ENCODE data around the gene ZFYVE1. TPM values are rescaled to one million over a fixed set of nuclear protein-coding genes. Genes with fewer than 3 reads are reported as not detected.

ZFYVE1 gene
- total and polyA plus RNA-seq, 2 of the 13 experiments (the other 11 are each of a cell fraction or from before 2014, with no cell fraction given), result 2.6 to 5.3 TPM

DNA sequence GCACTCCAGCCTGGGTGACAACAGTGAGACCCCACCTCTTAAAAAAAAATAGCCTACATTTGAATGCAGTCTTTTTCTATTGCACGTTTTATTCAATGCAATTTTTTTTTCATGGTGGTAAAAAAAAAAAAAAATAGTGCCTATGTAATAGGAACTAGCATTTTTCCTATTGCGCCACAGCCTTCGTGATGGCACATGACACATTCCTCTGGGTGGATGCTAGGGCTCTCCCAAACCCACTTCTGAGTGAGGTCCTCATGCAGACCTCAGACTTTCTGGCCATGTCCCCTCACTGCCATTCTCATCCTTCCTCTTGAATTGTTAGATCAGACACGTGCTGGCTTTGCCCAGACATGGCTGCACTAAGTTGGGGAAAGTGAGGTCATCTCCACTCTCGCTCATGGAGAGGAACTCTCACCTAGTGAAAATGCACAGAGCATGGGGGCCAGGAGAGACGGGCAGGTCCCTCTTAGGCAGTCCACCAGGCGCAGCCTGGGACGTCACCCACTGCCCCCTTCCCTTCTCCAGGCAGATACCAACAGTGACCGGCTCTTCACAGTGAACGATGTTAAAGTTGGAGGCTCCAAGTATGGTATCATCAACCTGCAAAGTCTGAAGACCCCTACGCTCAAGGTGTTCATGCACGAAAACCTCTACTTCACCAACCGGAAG, 81.4 kb downstream of the ZFYVE1 start:
- TF ChIP-seq ZNF589 (CRISPR knock-in tag; conservative IDR thresholded peaks at IDR 0.05) (no peak), ZNF547 (CRISPR knock-in tag; IDR thresholded peaks at IDR 0.05) (no peak), NFKB2 (CRISPR knock-in tag; IDR thresholded peaks at IDR 0.05; ENCODE audit: borderline replicate concordance) (no peak), NFATC3 (CRISPR knock-in tag; IDR thresholded peaks at IDR 0.05) (no peak), ZBTB1 (CRISPR knock-in tag; IDR thresholded peaks at IDR 0.05; ENCODE audit: borderline replicate concordance) (no peak), ZNF616 (CRISPR knock-in tag; IDR thresholded peaks at IDR 0.05; ENCODE audit: low read depth) (no peak)
- TF ChIP-seq, protein P1, sequence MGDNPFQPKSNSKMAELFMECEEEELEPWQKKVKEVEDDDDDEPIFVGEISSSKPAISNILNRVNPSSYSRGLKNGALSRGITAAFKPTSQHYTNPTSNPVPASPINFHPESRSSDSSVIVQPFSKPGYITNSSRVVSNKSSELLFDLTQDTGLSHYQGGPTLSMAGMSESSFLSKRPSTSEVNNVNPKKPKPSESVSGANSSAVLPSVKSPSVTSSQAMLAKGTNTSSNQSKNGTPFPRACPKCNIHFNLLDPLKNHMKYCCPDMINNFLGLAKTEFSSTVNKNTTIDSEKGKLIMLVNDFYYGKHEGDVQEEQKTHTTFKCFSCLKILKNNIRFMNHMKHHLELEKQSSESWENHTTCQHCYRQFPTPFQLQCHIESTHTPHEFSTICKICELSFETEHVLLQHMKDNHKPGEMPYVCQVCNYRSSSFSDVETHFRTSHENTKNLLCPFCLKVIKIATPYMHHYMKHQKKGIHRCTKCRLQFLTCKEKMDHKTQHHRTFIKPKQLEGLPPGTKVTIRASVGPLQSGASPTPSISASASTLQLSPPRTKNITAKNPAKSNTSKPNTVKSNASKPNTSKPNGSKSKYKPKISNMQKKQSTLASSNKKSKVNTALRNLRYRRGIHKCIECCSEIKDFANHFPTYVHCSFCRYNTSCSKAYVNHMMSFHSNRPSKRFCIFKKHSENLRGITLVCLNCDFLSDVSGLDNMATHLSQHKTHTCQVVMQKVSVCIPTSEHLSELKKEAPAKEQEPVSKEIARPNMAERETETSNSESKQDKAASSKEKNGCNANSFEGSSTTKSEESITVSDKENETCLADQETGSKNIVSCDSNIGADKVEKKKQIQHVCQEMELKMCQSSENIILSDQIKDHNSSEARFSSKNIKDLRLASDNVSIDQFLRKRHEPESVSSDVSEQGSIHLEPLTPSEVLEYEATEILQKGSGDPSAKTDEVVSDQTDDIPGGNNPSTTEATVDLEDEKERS (CRISPR knock-in tag; IDR thresholded peaks at IDR 0.05), result no peak
- Histone ChIP-seq H3K36me3 (replicated peaks in 1 of 2; ENCODE audit: control insufficient read depth in 1 of 2, insufficient read depth in 2 of 2, low read length in 2 of 2) (peaks cover 21 to 62% of the 10 kb centered on the region in 2 experiments; a peak in 4 of 5 replicates), H3K9me3 (ENCODE audit: low read length) (no peaks in the 10 kb centered on the region), H3K9ac (ENCODE audit: insufficient read depth, low read depth, low read length) (no peak overlapping the region), H3K4me1 (ENCODE audit: insufficient read depth, low read length) (no peaks in the 10 kb centered on the region), H3K79me2 (ENCODE audit: insufficient read depth, low read length) (no peaks in the 10 kb centered on the region), H3K4me2 (ENCODE audit: low read depth, low read length) (no peak overlapping the region), H3K4me3 (replicated peaks in 1 of 3; ENCODE audit: insufficient read depth in 1 of 3, low read depth in 2 of 3, low read length in 3 of 3) (no peak overlapping the region), H4K20me1 (ENCODE audit: insufficient read depth, low read length) (no peaks in the 10 kb centered on the region), H3K27me3 (ENCODE audit: control insufficient read depth in 1 of 2, insufficient read depth in 2 of 2, low read length in 2 of 2) (no peaks in the 10 kb centered on the region), H3K27ac (ENCODE audit: extremely low read length, insufficient read depth, low read length) (no peak overlapping the region), H2AFZ (ENCODE audit: low read length) (no peak overlapping the region)
- no peak for ATAC-seq
- 98% methylated on average over 11 of the region's 13 CpGs for WGBS (ENCODE audit: low lambda C conversion rate)
- no TSS peak for BruUV-seq (replicated peaks)
- in situ Hi-C loops (cut with HindIII; ENCODE audit: extremely low pct_ligation_motif_present, low pct_unique_long_range_greater_than_20kb), result loop anchor here (5.0 kb wide), 1 partner anchor 433 kb away; no protein-coding TSS in a partner anchor
- ChIA-PET POLR2A (no interaction called here), CTCF (ENCODE audit: low intra/inter-chr PET ratio, low total read pairs) (no interaction called here)
- DNase-seq (ENCODE audit: low spot score), result no peak
- no peak for FAIRE-seq
- intact Hi-C loops (cut with micrococcal nuclease; ENCODE audit: unreplicated experiment), result no loop called here

Measured in HepG2 (cell line).